GM23338 (cell line): ENCODE measurements around the gene PCED1A.

Experiments used
- CTCF ChIP-seq, 2 experiments: fragments of 200-600 bp in 1 of 2; sonication (generic) in 1 of 2; conservative IDR thresholded peaks; 2 replicates each; pipeline versions ENCODE4 v1.5.1 to v1.6.1; 2016 to 2017; ENCODE audit warnings: antibody characterized with exemption in 2 of 2, low read depth in 2 of 2, mild to moderate bottlenecking in 2 of 2, moderate library complexity in 1 of 2
- EZH2 ChIP-seq: fragments of 200-600 bp; sonication (generic); IDR thresholded peaks from one replicate; pipeline ENCODE4 v1.8.0; 2017; ENCODE audit warnings: antibody characterized with exemption, mild to moderate bottlenecking, low read depth; ENCODE audit not compliant: unreplicated experiment
- JUNB ChIP-seq: IDR thresholded peaks from one replicate; pipeline ENCODE4 v1.6.1; 2016; ENCODE audit warnings: antibody characterized with exemption; ENCODE audit not compliant: unreplicated experiment
- POLR2AphosphoS5 ChIP-seq: IDR thresholded peaks from 2 replicates; pipeline ENCODE4 v1.6.1; 2016; ENCODE audit warnings: antibody characterized with exemption, low read depth
- REST ChIP-seq: IDR thresholded peaks from one replicate; pipeline ENCODE4 v1.6.1; 2018; ENCODE audit warnings: antibody characterized with exemption; ENCODE audit not compliant: unreplicated experiment
- STAT1 ChIP-seq: IDR thresholded peaks from one replicate; pipeline ENCODE4 v1.6.1; 2016; ENCODE audit warnings: antibody characterized with exemption; ENCODE audit not compliant: unreplicated experiment

GRCh38 chr20:2799688-2800520, 40.6 kb downstream of the PCED1A start:
- TF ChIP-seq REST (no peak), CTCF (conservative IDR thresholded peaks at IDR 0.05; ENCODE audit: low read depth in 2 of 2) (no peak), STAT1 (no peak), EZH2 (peak; percentile 44), JUNB (no peak), POLR2AphosphoS5 (no peak; the same call in 1 of the 2 replicates)
